HepG2 (cell line): Measurements from ENCODE around the gene KDM8. TPM values are rescaled to one million over a fixed set of nuclear protein-coding genes. Genes with fewer than 3 reads are reported as not detected.

Experiments used
- MAFK ChIP-seq, 2 experiments: IDR thresholded peaks in 1 of 2; conservative IDR thresholded peaks in 1 of 2; 2 replicates each; pipeline ENCODE4 v1.6.1; 2011; ENCODE audit warnings: improper control_type of control experiment in 2 of 2, low read length in 2 of 2
- MXD3 ChIP-seq: IDR thresholded peaks from 2 replicates; pipeline ENCODE4 v1.6.1; 2016; ENCODE audit warnings: mild to moderate bottlenecking, missing biosample characterization, missing genetic modification reagents
- TSC22D2 ChIP-seq: sonication (generic); formaldehyde crosslinking; IDR thresholded peaks from 2 replicates; pipeline ENCODE4 v1.5.1; 2020; ENCODE audit warnings: missing genetic modification reagents, mild to moderate bottlenecking, borderline replicate concordance
- ZBTB40 ChIP-seq, 2 experiments: fragments of 450-650 bp in 1 of 2; sonication (generic) in 1 of 2; formaldehyde crosslinking in 1 of 2; IDR thresholded peaks; 2 replicates each; pipeline versions ENCODE4 v1.6.1 to v1.8.0; 2016 to 2022; ENCODE audit warnings: antibody characterized with exemption in 1 of 2, mild to moderate bottlenecking in 1 of 2, missing genetic modification reagents in 1 of 2
- ZFP36 ChIP-seq: fragments of 150-350 bp; IDR thresholded peaks from 2 replicates; pipeline ENCODE4 v1.6.1; 2018; ENCODE audit warnings: borderline replicate concordance, low read length, low read depth; ENCODE audit not compliant: partially characterized antibody
- ZFP90 ChIP-seq: sonication (generic); formaldehyde crosslinking; IDR thresholded peaks from 2 replicates; pipeline ENCODE4 v1.8.0; 2022; ENCODE audit warnings: missing genetic modification reagents, mild to moderate bottlenecking, inconsistent platforms, borderline replicate concordance
- ZFX ChIP-seq: sonication (generic); formaldehyde crosslinking; IDR thresholded peaks from 2 replicates; pipeline ENCODE4 v1.4.0; 2020; ENCODE audit warnings: mild to moderate bottlenecking, low read depth, missing genetic modification reagents, moderate library complexity
- ZNF124 ChIP-seq: sonication (generic); formaldehyde crosslinking; IDR thresholded peaks from 2 replicates; pipeline ENCODE4 v1.4.0; 2020; ENCODE audit warnings: missing genetic modification reagents
- ZNF619 ChIP-seq: sonication (generic); formaldehyde crosslinking; IDR thresholded peaks from 2 replicates; pipeline ENCODE4 v1.4.0; 2020; ENCODE audit warnings: mild to moderate bottlenecking, missing genetic modification reagents
- ZNF766 ChIP-seq: sonication (generic); formaldehyde crosslinking; IDR thresholded peaks from 2 replicates; pipeline ENCODE4 v1.5.0; 2020; ENCODE audit warnings: missing genetic modification reagents, borderline replicate concordance
- polyA plus RNA-seq, 8 experiments: library from polyadenylated mRNA; depleted of rRNA in 3 of 8; stranded (reverse) in 7 of 8; unstranded in 1 of 8; fragments of >200 nt; fragmentation: Illumina TruSeq in 4 of 8; extraction: Trizol in 4 of 8; gene quantifications; 2 replicates each; pipeline versions ENCODE4 v1.2.1 to v1.2.3, GENCODE V29; 2011 to 2016; ENCODE audit warnings: low read depth in 4 of 8, missing spikeins in 1 of 8, mixed read lengths in 1 of 8; ENCODE audit not compliant: insufficient read depth in 1 of 8
- total RNA-seq, 5 experiments: library from RNA; depleted of rRNA; stranded (reverse); fragments of >200 nt; fragmentation: Illumina TruSeq; extraction: Trizol; gene quantifications; 2 replicates each; pipeline ENCODE4 v1.2.3, GENCODE V29; 2016; ENCODE audit warnings: low read depth in 1 of 5
- TF ChIP-seq, protein P1 (sequence below): sonication (generic); formaldehyde crosslinking; IDR thresholded peaks from 2 replicates; pipeline ENCODE4 v1.8.0; 2022; ENCODE audit warnings: mild to moderate bottlenecking, missing genetic modification reagents
- TF ChIP-seq, protein P2 (sequence below): conservative IDR thresholded peaks from 2 replicates; pipeline ENCODE4 v1.6.1; 2018; ENCODE audit warnings: missing genetic modification reagents
- TF ChIP-seq, protein P3 (sequence below): sonication (generic); formaldehyde crosslinking; IDR thresholded peaks from 2 replicates; pipeline ENCODE4 v1.4.0; 2020; ENCODE audit warnings: mild to moderate bottlenecking, missing genetic modification reagents

KDM8 gene
- total and polyA plus RNA-seq, 2 of the 13 experiments (the other 11 are each of a cell fraction or from before 2014, with no cell fraction given), result 3.3 to 8.6 TPM

- TF ChIP-seq, protein P1, sequence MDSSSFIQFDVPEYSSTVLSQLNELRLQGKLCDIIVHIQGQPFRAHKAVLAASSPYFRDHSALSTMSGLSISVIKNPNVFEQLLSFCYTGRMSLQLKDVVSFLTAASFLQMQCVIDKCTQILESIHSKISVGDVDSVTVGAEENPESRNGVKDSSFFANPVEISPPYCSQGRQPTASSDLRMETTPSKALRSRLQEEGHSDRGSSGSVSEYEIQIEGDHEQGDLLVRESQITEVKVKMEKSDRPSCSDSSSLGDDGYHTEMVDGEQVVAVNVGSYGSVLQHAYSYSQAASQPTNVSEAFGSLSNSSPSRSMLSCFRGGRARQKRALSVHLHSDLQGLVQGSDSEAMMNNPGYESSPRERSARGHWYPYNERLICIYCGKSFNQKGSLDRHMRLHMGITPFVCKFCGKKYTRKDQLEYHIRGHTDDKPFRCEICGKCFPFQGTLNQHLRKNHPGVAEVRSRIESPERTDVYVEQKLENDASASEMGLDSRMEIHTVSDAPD, result no peak
- TF ChIP-seq ZBTB40 (IDR thresholded peaks at IDR 0.05) (no peak), ZBTB40 (CRISPR knock-in tag; IDR thresholded peaks at IDR 0.05) (no peak), ZNF124 (CRISPR knock-in tag) (no peak), ZFP36 (no peak), ZNF619 (CRISPR knock-in tag) (no peak), ZFP90 (CRISPR knock-in tag) (no peak), MXD3 (CRISPR knock-in tag) (no peak), ZNF766 (CRISPR knock-in tag) (0 out of 2 replicates have a peak, but pooled peaks have one; percentile 12), TSC22D2 (CRISPR knock-in tag) (no peak), ZFX (peak; percentile 66), MAFK (conservative IDR thresholded peaks at IDR 0.05 in 1 of 2, IDR thresholded peaks at IDR 0.05 in 1 of 2; ENCODE audit: low read length in 2 of 2) (no peak)
- TF ChIP-seq, protein P2, sequence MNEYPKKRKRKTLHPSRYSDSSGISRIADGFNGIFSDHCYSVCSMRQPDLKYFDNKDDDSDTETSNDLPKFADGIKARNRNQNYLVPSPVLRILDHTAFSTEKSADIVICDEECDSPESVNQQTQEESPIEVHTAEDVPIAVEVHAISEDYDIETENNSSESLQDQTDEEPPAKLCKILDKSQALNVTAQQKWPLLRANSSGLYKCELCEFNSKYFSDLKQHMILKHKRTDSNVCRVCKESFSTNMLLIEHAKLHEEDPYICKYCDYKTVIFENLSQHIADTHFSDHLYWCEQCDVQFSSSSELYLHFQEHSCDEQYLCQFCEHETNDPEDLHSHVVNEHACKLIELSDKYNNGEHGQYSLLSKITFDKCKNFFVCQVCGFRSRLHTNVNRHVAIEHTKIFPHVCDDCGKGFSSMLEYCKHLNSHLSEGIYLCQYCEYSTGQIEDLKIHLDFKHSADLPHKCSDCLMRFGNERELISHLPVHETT (CRISPR knock-in tag), result no peak
- TF ChIP-seq, protein P3, sequence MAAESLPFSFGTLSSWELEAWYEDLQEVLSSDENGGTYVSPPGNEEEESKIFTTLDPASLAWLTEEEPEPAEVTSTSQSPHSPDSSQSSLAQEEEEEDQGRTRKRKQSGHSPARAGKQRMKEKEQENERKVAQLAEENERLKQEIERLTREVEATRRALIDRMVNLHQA (CRISPR knock-in tag), result no peak
These were observed 66.2 kb downstream of the KDM8 start (continued) for GRCh38 chr16:27269300-27270150.
